ENCODE measurements around the gene SYNJ2BP.
"Not testable (repeated sequence)": the region's sequence is repeated elsewhere in the genome, so short reads cannot be mapped to it uniquely, and the experiment has no call there.

Gene SYNJ2BP, protein sequence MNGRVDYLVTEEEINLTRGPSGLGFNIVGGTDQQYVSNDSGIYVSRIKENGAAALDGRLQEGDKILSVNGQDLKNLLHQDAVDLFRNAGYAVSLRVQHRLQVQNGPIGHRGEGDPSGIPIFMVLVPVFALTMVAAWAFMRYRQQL

GRCh38 chr14:70416725-70417349 is at the start of gene SYNJ2BP:
Gene SYNJ2BP, minus strand, starts transcription at chr14:70417090. Its CDS starts 127 bp downstream, at chr14:70416963.
- peak in 55 of 56 donors; percentile 2 to 86 (median 58) for DNase-seq

DNA sequence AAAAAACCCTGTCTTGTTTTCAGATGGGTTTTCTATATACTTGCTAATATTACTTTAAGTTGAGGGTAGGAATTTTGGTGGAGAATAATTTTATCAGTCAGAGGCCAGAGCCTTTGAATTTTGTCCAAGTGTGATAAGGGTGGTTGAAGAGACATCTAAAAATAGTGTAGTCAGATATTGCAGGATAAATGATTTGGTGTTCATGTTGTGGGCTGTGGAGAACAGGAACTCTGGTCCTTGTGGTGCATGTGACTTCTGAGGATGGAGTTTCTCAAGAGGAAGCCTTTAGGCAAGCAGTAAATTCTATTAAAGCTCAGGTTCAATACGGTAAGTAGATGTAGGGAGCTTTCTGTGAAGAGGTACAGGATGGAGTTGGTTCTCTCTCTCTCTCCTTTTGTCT is 37.8 kb upstream of the SYNJ2BP start:
- DNase-seq = no peak

DNA sequence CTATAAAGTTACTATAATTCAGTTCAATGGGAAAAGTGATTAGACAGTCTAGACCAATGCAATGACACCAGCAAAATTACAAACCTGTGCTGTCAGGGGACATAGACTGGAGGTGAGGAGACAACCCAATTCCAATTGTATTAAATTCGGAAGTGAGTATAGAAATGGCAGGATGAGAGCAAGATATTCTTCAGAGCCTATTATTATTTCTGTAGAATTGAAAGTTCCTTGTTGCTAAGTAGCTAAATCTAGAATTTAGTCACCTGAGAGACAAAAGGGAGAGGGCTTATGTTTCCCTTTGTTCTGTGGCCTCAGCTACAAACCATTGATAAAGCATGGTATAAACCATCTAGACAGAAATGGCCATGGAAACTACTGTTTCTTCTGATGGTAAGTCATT is 35.0 kb upstream of the SYNJ2BP start, which contains the start of gene ADAM21:
Gene ADAM21 (plus strand): TSS at position 301 of the 400 bp plus-strand sequence. CDS start 5,326 bp downstream, outside the sequence.
- DNase-seq = no peak

DNA sequence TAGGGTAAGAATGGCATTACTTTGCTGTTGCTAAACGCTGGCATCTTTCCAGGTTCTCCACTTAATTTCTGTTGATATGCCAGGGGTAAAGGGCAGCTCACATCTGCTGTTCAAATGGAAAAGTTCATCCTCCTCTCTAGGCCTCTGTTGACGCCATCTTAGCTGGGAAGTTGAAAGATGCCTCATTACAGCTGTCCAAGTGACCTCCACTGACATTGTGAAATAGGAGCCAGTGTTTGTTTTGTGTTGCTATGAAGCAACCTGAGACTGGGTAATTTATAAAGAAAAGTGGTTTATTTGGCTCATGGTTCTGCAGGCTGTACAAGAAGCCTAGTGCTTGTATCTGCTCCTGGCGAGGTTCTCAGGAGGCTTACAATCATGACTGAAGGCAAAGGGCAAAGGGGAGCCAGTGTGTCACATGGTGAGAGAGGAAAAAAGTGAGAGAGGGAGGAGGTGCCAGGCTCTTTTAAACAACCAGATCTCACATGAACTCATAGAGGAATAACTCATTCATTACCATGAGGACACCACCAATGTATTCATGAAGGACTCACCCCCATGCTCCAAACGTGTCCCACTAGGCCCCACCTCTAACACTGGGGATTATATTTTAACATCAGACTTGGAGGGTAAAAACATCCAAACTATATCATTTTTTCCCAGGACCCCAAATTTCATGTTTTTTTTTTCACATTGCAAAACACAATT is 31.9 kb upstream of the SYNJ2BP start:
- DNase-seq = no peak

- DNase-seq = no peak
These were observed 25.9 kb upstream of the SYNJ2BP start for GRCh38 chr14:70442750-70443149.

- DNase-seq = no peak
These were observed 24.8 kb upstream of the SYNJ2BP start for GRCh38 chr14:70441641-70442040.

DNA sequence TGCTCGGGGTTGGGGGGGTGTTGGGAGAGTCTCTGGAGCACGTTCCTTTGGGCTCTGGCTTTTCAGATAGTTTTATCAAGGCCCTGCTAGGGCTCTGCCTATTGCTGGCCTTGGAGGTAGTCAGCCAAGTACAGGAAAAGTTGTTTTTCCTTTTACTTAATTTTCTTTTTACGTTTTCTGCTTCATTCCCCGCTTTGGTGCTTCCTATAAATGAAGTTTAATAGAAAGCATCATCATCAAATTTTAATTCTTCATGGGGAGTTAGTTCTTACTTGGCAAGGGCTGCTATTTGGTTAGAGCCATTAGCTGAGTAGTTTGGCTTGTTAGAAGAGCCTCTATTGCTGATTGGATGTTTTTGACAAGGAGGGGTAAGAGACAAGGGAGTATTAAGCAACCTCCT is 20.0 kb upstream of the SYNJ2BP start:
- no peak for DNase-seq

- not testable (repeated sequence) for DNase-seq
These were observed 9.7 kb upstream of the SYNJ2BP start for GRCh38 chr14:70426555-70426954.

GRCh38 chr14:70425354-70425753 is 8.5 kb upstream of the SYNJ2BP start:
- DNase-seq = peak in 6 of 56 donors; percentile 0 to 16 (median 2)

GRCh38 chr14:70422538-70422937 is 5.6 kb upstream of the SYNJ2BP start:
- peak in 4 of 56 donors; percentile 8 to 24 (median 14) for DNase-seq

DNA sequence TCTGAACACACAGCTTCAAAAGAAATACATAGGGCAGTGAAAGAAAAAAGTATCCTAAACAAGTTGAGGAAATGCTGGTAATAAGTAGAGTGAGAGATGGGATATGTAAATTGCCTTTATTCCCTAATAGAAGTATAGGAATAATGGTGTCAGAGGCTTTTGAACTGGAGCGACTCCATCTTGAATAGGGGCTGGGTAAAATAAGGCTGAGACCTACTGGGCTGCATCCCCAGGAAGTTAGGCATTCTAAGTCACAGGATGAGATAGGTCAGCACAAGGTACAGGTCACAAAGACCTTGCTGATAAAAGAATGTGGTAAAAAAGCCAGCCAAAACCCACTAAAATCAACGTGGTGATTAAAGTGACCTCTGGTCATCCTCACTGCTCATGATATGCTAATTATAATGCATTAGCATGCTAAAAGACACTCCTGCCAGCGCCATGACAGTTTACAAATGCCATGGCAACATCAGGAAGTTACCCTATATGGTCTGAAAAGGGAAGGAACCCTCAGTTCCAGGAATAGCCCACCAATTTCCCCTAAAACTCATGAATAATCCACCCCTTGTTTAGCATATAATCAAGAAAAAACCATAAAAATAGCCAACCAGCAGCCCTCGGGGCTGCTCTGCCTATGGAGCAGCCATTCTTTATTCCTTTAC is 2.5 kb upstream of the SYNJ2BP start:
- not testable (repeated sequence) for DNase-seq

DNA sequence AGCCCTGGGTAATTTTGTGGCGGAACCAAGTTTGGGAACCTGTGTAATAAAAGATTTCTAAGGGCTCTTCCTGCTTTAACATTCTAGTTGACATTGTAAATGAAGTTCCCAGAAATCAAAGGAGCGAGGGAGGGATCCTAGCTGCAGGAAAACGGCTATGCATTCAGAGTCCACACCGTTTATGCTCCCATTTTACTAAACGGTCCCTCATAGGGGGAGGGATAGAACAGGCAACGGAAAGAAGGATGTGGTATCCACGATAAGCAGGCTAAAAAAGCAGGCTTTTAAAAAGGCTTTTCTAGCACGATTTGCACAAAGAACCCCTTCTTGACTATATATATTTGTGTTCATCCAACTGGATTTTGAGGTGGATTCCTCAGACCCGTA is 559 bp downstream of the SYNJ2BP start:
- DNase-seq = no peak

DNA sequence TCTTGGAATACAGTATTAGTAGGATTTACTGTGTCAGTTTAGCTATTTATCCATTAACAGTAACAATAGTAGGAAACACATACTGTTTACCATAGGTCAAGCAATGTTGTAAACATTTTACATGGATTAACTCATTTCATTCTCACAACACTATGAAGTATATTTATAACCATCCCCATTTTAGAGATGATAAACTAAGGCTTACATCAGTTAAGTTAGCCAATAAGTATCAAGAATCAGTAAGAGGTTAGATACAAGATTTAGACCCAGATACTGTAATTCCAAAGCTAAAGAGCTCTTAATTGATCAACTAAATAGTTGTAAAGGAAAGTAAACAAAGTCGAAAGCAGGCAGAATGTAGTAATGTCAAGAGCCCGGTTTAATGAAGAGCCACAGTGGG is 1.1 kb downstream of the SYNJ2BP start:
- DNase-seq = no peak

DNA sequence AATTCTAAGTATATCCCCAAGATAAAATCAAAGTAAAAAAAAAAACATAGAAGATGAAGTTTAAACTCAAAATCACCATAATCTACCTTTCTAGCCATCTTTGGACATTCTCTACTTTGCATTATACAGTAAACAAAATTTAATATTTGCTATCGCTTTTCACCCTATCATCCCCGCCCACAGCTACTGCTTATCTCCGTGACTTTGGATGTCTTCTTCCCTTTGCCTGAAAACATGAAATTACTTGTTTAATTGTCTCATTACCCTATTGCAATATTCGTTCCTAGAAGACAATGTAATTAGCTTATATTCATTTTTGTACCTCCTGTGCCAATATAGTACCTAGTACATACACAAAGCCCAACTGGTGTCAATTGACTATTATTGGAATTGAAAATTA is 9.3 kb downstream of the SYNJ2BP start:
- no peak for DNase-seq

DNA sequence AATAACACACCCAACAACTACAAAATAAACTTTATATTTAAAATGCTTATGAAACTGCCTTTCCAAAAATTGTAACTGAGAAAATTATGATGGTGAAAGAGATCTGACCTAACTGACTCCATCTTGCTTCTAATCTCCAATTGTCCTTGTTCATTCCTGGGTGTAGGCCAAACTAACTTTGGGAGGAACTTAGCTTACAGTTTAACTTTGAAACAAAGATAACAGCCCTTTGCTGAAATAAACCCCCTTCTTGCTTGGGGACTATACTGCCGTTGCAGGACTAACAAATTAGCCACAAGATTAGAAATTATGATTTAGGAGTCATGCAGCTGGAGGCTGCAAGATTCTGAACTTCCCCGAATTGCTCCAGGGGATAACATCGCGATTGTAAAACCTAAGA is 10.7 kb downstream of the SYNJ2BP start:
- DNase-seq = not testable (repeated sequence)

DNA sequence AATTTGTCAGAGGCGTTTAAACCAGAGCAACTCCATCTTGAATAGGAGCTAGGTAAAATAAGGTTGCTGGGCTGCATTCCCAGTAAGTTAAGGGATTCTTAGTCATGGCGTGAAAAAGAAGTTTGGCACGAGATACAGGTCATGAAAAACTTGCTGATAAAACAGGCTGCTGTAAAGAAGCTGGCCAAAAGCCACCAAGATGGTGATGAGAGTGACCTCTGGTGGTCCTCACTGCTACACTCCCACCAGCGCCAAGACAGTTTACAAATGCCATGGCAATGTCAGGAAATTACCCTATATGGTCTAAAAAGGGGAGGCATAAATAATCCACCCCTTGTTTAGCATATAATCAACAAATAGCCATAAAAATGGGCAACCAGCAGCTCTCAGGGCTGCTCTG is 13.6 kb downstream of the SYNJ2BP start:
- DNase-seq = peak in 1 of 56 donors; percentile 2

- DNase-seq = no peak
These were observed 15.2 kb downstream of the SYNJ2BP start for GRCh38 chr14:70401643-70402042.

DNA sequence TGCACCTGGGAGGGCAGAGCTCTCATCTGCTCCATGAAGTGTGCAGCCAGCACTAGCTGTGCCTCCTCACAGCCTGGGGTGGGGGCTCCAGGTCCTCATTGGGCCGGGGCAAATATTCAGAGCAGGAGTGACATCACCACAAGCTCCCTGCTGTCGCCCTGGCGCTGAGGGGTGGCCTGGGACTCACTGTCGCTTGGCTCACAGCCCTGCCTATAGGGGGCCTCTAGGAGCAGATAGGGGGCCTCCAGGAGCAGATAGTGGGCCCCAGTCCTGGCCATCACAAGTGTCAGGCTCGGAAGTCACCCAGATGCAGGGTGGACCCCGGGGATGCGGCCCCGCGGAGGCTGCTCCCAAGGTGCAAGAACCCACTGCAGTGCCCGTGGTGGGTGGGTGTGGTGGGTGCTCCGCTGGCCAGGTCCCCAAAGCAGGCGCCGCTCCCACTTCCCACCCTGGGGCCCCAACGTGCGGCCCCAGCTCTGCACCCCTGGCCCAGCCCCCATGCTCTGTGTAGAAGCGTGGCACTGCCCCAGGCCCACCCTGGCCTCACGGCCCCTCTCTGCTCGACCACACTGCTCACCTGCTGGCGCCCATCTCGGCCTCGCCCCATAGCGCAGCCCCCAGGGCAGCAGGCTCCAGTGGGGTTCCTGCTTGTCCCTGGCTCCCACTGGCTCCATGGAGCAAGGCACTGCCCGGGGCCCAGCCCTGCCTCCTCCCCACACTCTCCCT is 18.0 kb downstream of the SYNJ2BP start:
- no peak for DNase-seq

DNA sequence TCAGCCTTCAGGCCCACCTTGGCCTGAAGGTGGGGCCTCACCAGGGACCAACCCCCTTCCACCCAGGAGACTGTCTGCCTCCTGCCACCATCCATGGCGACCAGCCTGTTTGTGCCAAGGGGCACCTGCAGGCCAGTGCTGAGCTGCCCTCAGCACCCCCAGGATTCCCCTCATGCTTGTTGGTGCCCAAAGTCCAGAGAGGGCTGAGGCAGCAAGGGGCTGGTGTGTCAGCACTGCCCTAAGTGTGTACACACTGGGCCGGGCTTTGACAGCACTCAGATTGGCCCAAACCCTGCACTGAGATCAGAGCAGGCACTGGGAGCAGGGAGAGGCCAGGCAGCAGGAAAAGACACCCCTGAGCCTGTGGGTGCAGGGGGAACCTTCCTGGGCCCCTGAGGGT is 18.6 kb downstream of the SYNJ2BP start:
- no peak for DNase-seq

DNA sequence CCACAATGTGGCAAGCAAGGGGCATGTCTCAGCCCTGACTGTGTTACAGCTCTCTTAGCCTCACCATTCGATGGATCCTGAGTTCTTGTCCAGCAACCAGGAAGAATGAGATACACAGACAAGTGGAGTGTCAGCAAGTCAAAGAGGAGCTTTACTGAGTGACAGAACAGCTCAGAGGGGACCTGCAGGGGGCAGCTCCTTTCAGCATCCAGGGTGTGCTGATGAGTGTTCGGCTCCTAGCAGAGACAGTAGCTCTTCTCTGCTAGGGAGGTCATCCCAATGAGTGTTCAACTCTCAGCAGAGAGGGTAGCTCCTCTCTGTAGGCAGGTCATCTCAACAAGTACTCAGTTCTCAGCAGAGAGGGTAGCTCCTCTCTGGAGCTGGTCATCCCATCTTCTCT is 19.1 kb downstream of the SYNJ2BP start:
- no peak for DNase-seq

DNA sequence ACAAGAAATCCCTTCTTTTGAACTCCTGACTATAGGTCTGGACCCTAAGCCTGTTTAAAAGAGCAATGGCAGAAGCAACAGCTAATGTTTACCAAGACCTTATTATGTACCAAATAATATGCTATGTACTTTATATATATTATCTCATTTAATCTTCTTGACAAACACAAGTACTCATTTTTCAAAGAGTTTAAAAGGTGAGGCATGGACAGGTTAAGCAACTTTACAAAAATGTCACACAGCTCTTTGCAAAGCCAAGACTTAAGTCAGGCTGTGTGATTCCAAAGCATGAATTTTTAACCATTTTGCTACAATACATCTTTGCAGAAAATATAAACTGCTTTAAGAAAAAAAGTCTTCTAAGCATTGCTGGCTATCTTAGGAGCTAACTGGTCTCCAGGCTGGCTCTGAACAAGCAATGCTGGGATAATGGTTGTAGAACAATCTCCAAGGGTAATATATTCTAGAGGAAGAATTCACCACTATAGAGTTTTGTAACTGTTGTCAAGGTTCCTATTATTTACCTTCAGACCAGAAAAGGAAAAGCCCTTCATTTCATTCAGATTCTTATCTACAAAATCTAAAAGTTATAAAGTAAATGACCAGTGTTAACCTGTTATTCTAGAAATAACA is 22.1 kb downstream of the SYNJ2BP start:
- no peak for DNase-seq
